HG03045 (cell line): ENCODE data around the gene MEDAG.

Experiments
- ATAC-seq: cut with Tn5 transposase; IDR thresholded peaks from one replicate; pipeline ENCODE4 v1.9.1; 2021; ENCODE audit warnings: mild to moderate bottlenecking, moderate library complexity; ENCODE audit not compliant: unreplicated experiment

Gene MEDAG

DNA sequence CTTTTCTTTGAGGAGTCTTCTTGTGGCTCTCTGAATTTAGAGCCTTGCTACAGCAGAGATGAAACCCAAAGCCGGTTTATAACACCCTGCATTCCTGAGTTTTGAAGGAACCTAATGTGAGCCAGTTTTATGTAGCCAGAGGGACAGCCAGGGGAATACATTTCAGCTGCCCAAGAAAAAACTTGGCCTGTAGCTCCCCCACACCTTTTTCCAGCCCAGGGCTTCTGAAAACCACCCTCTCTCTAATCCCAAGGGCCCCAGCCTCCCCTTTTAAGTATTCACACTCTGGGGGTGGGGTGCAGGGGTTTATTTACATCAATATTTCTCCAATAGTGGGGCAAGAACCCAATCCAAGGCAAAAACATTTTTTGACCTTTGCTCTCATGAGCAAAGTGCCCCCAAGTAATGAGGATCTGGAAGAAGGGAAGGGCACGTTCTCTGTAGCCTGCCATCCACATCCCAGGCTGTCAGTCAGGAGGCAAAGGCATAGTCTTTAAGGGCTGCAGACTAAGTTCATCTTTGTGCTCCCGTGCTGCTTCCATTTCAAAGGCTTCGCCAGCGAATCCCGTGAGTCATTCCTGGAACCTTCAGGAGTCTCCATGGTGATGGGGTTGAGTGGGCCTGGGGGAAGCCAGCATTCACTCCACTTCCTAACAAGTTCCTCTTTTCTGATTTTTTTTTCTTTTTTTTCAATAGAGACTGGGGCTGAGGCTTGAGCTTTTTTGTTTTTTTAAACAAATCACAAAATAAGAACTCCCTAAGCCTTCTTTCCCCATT is 33.2 kb upstream of the MEDAG start:
- ATAC-seq = no peak

DNA sequence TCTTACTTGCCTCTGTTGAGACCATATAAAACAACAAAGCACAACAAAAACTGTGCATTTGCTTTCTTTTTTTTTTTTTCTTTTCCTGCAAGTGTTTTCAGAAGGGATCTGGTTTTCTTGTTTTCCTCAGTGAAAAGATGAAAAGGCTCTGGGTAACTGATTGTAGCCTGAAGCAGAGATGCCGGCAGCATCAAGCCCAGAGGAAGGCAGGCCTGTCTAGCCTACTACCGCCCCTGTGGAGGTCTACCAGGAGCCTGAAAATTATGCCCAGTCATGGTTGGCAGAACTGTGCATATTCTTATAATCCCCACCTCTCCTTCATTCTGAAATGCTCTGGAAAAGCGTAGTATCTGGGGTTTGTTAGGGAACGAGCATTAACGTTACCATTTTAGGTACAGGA is 32.6 kb upstream of the MEDAG start:
- ATAC-seq = no peak

DNA sequence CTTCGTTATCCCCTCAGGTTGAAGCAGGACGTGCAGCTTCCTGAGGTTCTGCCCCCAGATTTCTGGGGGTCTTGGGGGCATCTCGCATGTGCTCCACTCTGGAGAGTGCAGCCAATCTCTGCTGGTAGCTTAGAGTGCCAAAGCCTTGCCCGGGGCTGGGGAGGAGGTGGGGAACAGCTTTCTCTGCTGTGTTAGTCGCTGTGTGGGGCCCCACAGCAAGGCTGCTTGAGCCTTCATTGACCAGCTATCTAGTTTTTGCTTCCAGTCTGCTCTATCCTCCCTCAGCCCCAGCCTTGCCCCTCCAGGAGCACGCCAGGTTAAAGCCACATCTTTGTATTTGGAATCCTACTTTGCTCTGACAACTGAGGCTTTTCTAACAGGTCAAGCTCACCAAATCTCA is 32.0 kb upstream of the MEDAG start:
- no peak for ATAC-seq

DNA sequence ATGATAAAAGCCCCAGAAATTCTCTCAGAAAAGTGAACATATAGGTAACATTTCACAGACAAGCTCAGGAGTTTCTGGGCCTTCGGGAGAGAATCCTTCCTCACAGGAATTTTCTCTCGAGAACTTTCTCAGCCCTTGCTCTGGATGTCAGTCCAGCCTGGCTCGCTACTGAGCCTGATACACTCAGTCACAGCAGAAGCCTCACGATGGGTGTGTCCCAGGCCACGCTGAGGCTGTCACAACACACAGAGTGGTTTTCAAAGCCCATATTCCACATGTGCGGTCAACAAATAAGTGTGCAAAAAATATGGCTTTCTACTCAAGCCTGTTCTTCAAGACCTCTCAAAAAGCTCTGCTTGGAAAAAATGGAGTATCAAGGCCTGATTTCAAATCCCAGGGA is 31.5 kb upstream of the MEDAG start:
- ATAC-seq = no peak

DNA sequence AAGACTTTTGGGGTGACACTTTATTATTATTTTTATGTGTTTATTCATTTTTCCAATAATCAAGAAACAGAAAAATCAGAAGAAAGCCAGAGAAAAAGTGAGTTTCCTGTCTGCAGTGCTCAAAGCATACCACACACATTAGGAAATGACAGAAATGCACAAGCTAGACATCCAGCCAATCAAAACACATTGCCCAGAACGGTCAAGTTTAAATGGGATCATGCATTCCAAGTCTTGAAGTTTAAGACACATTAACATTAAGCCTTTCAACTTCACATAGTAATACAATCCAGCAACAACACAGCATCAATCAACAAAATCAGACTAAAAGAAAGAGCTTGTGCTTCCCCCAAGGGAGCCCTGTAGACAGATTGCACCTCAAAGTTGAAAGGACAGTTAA is 28.7 kb upstream of the MEDAG start:
- no peak for ATAC-seq

DNA sequence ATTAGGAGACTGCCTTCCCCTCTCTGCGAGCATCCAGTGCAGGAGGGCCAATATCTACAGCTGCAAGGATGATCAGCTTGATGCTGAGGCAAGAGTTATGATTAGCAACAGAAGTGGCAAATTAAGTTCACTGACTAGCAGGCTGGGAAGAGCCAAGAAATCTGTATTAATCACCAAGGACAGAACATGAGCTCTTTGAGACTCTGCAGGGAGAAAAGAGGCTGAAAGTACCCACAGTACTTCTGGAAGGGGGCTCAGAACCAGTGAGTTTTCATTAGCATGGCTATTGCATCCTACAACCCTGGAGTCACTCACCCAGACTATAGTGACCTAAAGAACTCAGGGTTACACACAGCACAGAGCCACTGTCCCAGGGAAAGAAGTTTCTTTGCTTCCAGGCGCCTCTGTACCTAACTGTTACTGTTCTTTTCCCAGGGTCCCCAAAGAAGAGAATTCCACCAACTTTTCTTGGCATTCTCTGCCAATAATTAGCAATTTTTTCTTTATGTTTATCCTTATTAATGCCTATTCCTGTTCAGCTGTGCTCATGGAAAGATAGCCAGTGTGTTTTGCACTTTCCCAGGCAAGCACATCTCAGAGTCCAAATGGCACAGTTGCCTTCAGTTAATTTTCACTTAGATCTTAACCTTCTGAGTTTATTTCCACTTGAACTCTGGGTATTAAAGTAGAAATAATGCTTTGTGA is 25.8 kb upstream of the MEDAG start:
- no peak for ATAC-seq

DNA sequence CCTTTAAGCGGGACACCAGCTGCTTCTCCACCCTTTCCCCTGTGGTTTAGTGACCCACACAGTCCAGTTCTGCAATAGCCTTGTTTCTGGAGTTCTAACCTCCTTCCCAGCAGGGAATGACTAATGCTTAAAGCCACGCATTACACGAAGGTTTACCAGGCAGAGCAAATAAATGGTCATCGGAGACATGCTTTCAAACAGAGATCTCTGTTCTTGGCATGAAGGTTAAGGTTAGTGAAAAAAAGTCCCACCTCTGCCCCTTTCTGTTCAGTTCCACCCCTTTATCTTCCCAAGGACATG is 25.3 kb upstream of the MEDAG start:
- ATAC-seq = no peak

DNA sequence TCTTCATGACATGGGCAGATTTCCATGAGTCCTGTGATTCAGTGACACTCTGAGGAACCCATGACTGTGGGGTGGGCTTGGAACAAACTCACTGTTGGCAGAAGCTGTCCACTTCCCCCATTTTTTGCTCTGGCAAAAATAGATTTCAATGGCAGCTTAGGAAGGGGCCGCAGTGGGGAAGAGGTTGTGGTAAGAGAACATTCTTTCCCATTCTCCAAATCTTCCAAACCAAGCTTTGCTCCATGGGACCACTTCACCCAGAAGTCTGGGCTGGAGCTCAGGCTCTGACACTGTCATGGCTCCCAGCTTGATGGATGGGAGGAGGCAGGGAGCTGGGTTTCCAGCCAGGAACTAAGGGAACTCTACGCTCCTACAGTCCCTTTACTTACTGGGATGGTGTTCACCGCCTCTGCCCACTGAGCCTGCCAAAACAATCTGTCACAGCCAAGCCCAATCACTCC is 24.9 kb upstream of the MEDAG start:
- no peak for ATAC-seq

DNA sequence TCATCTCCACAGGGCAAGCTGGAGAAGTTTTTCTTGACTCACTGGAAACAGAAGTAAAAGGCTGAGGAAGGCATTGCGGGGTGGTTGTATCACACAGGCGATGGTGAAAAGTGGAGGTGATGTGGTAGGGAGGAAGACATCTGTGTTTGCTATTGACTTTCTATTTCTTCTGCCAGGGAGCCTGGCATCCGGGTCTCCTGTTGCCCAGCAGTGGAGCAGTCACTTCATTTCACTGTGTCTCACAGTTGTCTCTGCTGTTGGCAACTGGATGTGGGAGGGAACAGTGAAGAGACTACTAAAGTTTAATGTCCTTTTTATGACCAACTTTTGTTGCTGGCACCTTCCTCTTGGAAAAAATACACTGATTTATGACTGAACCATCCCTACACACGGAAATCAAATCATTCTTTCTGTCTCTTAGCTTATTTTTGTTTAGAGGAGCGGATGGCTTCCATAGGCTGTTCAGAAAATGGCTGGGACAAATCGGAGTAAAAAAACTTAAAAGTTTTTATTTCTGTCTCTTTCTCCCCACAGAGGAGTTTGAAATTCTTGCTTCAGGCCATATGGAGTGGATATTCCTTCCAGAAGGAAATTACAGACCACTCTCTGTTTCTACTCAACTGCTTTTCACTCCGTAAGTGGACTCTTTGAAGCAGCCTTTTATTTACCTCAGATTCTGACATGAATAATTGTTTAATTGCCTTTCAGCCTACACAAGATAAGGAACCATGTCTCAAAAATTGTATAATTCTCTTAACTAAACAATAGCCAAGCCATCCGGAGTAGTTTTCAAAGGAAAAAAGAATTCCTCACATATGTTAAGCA is 23.8 kb upstream of the MEDAG start:
- no peak for ATAC-seq

DNA sequence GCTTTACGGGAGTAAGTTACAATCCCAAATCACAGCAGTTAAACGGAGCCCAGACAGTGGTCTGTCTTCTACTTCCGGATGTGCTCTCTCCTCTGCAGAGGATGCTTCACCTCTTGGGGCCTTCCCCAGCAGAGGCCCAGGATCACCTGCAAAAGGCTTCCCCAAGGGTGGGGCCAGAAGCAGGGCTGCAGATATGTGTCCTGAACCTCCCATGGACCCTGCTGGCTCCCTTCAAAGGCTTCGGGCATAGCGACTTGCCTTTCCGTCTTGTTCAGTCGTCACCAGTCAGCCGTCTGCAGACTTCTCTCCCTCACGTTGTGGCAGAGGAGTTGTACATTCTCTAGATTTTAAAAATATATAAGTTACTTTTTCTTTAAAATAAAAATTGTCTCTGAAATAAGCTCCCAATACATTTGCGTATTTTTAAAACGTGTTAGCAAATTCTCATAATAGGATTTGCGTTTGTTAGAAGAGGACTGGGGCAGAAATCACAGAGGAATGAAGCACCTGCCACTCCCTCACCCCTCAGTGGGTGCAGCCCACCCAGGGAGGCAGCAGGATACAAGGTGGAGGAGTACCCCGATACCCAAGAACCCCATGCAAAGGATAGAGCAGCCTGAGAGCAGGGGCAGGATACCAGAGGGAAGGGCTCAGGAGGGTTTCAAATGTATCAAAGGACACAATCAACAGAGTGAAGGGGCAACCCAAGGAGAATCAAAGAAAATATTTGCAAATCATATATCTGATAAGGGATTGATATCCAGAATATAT is 22.9 kb upstream of the MEDAG start:
- ATAC-seq = no peak

DNA sequence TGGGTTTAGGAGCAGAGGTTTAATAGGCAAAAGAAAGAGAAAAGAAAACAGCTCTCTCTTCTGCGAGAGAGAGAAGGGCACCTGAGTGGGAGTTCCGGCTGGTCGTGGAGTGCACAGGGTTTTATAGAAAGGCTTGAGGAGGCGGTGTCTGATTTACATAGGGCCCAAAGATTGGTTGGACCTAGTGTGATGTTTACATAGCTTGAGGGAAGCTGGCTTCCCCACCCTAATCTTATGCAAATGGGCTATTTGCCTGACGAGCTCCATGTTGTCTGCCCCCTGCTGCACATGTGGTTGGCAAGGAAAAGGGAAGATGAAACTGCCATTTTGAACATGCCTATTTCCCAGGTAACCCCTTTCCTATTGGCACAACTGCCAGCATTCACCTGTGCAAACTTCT is 21.5 kb upstream of the MEDAG start:
- ATAC-seq = no peak

DNA sequence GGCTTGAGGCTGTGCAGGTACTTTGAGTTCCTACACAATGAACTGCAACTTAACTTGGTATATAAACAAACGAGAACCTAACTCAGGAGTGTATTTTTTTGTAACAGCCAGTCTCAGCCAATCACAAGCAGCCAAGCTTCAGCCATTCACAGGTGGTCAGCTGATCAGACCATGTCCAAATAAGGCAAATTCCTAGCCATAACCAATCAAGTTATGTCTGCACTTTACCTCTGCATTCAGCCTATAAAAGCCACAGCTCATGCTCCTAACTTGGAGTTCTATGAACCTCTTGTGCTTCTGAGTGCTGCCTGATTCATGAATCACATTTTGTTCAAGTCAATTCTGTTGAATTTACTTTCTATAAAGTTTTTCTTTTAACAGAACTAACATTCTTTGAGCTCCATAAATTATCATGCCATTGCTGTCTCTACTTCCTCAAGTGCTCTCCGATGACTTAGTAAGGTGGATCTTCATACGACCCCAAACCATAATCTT is 16.8 kb upstream of the MEDAG start:
- no peak for ATAC-seq

DNA sequence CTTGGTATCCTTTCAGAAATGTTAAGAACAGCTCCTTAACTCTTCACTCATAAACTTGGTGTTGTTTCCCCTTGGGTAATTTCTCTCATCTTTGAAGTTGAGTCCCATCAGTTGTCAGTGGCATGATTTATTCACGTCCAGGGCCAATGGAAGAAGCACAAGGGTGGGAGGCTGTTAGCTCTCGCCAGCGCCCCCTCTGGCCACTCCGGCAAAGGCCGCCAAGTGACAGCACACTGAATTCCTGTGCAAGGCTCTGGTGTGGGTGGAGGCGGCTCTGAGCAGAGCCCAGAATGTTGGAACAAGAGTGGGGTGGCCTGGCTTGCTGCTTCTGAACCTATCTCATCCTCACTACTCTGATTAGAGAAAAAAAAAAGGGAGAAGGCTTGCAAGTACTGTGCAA is 13.1 kb upstream of the MEDAG start:
- ATAC-seq = no peak

DNA sequence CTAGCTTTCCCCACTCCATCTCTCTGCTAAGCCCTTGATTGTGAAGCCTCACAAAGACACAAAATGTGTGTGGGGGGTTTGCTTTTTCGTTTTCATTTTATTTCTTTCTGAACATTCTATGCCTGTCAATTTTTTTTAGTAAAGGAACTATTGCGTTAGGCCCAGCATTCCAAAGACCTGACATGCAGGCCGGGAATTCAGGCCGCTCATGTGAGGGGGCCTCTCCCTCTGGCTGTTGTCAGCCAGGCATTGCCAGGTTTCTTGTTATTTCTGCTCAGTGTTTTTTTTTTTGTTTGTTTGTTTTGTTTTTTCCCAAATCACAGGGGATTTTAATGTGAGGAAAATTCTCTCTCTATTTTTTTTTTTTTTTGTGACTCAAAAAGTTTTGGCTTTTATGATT is 10.3 kb upstream of the MEDAG start:
- ATAC-seq = no peak

DNA sequence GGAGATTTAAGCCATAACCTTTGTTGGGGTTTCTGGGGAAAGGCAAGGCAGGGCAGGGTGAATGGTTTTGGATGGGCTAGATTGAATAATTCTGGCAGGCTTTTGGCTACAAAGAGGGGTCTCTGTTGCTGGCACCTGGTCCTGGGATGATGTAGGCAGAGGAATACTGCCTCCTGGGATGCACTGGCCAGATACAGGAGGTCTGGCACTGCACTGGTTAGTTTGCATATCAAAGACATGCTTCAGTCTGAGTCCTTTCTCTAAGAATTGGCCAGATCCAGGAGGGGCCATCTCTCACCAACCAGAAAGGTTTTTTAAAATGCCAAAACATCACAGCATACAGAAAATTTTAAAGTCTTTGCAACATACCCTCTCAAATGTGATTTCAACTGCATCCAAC is 8.0 kb upstream of the MEDAG start:
- ATAC-seq = no peak

DNA sequence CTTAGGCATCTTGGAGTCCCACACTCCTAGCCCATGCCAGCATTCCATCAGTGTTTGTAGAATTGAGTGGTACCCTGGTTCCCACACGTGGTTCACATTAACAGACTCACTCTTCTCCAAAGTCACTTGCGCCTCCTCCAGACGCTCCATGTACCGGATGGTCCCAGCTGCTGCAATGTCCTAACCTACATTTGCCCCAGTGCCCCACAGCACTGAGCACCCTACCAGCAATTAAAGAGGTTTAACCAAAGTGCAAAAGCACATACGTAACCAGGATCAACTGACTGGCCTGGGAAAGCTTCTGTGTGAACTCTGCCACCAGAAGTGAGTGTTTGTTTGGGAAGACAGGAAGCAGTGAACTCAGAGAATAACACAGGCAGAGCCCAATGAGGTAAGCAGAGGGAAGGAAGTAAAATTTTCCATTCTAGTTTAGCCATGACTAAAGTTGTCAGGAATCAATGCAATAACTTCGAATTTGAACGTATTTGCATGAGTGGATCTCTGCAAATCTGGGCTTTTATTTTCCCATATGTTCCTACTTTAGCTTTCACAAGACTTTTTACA is 7.3 kb upstream of the MEDAG start:
- ATAC-seq = no peak

DNA sequence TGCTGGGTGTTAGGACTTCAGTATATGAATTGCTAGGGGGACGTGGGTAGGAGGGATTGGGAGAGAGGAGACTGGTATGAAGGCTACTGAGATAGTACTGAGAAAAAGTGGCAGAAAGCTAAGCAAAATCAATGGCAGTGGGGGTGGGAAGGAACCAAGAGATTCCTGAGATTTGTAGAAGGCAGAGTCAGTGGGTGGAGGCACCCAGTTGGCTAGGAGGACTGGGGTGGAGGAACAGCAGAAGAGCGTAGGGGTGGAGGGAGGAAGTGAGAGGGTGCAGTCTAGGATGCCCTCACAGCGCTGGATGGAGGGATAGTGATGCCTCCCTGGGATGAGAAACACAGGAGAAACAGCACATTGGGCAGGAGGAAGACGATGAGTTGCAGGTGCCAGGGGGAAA is 5.6 kb upstream of the MEDAG start:
- ATAC-seq = no peak

DNA sequence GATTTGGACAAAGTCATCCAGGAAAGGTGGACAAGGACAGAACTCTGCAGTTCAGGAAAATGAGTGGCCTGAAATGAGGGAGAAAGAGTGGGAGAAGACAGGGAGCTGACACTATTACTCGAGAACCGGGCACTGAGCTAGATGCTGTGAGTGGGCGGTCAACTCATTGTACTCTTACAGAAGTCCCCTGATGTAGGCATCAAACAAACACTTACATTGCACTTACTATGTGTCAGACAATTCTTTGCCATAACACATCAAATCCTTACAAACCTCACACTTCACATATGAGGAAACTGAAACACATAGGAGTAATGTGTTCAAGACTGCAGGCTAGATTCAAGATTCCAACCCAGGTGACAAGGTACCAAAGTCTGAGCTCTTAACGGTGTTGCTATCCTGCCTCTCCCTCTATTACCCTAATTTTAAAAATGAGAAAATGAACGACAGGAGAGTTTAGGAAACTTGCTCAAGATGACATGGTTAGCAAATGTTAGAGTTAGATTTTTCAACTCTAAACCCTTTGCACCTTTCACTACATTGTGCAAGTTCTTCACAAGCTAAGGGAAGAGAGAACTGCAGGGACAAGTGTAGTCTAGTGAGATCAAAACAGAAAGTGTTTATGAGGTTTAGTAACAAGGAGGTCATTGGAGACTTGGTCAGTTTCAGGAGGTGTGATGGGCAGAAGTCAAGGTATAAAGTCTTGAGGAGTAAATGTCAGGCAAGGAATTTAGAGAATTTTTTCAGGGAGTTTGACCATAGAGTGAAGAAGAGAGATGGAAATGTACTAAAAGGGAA is 4.9 kb upstream of the MEDAG start:
- ATAC-seq = no peak

DNA sequence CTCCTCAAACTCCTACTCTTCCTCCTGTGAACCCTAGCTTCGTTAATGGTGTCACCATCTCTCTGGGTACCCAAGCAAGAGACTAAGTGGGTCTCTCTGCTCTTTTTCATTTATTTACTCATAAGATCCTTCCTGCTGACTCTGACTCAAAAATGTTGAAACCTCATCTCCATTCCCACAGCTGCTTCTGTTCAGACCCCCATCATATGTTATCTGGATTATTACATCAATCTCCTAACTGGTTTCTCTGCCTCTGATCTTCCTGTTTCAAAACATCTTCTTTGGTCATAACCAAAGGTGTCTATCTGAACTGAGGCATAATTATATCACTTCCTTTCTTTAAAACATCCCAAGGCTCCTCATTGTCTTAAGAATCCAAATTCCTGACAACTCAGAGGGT is 2.0 kb upstream of the MEDAG start:
- no peak for ATAC-seq
